Lung (tissue), 12 donors: ENCODE measurements around the gene MIEF2. TPM values are rescaled to one million over a fixed set of nuclear protein-coding genes. Genes with fewer than 3 reads are reported as not detected.
A peak's percentile ranks its signal among the peaks of the same experiment; 100 is the strongest.

Source experiments
- ATAC-seq: fragments of 200-7000 bp; cut with Tn5 transposase; one replicate; pipeline ENCODE4 v1.9.1; 2020; ENCODE audit warnings: moderate number of reproducible peaks; ENCODE audit not compliant: insufficient read depth, low FRiP score
- DNase-seq, 3 donors: peaks; one replicate each; pipeline ENCODE4 v3.0.0-alpha.2; 2013 to 2017
- H3K27ac ChIP-seq, 2 donors: one replicate each; pipeline ENCODE4 v1.5.1; 2013; ENCODE audit warnings: mild to moderate bottlenecking in 2 of 2, moderate library complexity in 2 of 2, control low read depth in 1 of 2, inconsistent platforms in 1 of 2, low read depth in 1 of 2, low read length in 1 of 2
- H3K27me3 ChIP-seq, 3 donors: one replicate each; pipeline ENCODE4 v1.5.1; 2013; ENCODE audit warnings: low read length in 2 of 3; ENCODE audit not compliant: control insufficient read depth in 3 of 3, insufficient read depth in 3 of 3
- H3K36me3 ChIP-seq, 4 donors: one replicate each; pipeline ENCODE4 v1.5.1; 2013; ENCODE audit warnings: low read length in 4 of 4, mild to moderate bottlenecking in 1 of 4, moderate library complexity in 1 of 4; ENCODE audit not compliant: control insufficient read depth in 4 of 4, insufficient read depth in 4 of 4
- H3K4me1 ChIP-seq, 5 donors: one replicate each; pipeline ENCODE4 v1.5.1; 2013; ENCODE audit warnings: low read length in 5 of 5, mild to moderate bottlenecking in 2 of 5, moderate library complexity in 1 of 5; ENCODE audit not compliant: control insufficient read depth in 5 of 5, insufficient read depth in 5 of 5
- H3K4me3 ChIP-seq: one replicate; pipeline ENCODE4 v1.5.1; 2013; ENCODE audit warnings: mild to moderate bottlenecking, control low read depth, moderate library complexity
- H3K9ac ChIP-seq, 2 donors: one replicate each; pipeline ENCODE4 v1.5.1; 2013; ENCODE audit warnings: low read length in 2 of 2, control low read depth in 1 of 2; ENCODE audit not compliant: insufficient read depth in 1 of 2
- H3K9me3 ChIP-seq, 4 donors: one replicate each; pipeline ENCODE4 v1.5.1; 2013; ENCODE audit warnings: low read length in 3 of 4, mild to moderate bottlenecking in 1 of 4, moderate library complexity in 1 of 4; ENCODE audit not compliant: control insufficient read depth in 4 of 4, insufficient read depth in 3 of 4
- CTCF ChIP-seq: IDR thresholded peaks from 2 replicates; pipeline ENCODE4 v1.5.1; 2012; ENCODE audit warnings: mild to moderate bottlenecking; ENCODE audit errors: control extremely low read depth, extremely low read depth
- WGBS, 2 donors: extraction: QIAGEN DNeasy Blood & Tissue Kit; methylation state at CpG; one replicate each; pipeline ENCODE4 v1.1.7; 2013; 5-methylcytosine and 5-hydroxymethylcytosine counted together
- polyA plus RNA-seq, 2 donors: library from polyadenylated mRNA; stranded (reverse); fragments of 200-250 nt; gene quantifications; one replicate each; pipeline ENCODE4 v1.2.1, GENCODE V29; 2013
- total RNA-seq, 2 donors: library from RNA; depleted of rRNA in 1 of 2; stranded (reverse); fragments of >200 nt in 1 of 2; gene quantifications; one replicate each; pipeline ENCODE4 v1.2.1, GENCODE V29; 2014 to 2021
- donor health status: control.
- donor health status: control.
- donor health status: Bipolar disorder and iron deficiency.
- donor health status: healthy.
- donor health status: DM: yes; HTN: yes; CAD: no.

MIEF2 gene
- total and polyA plus RNA-seq, 4 donors, result 7.3 to 24.1 (median 13.1) TPM

- Histone ChIP-seq H3K27me3 (no peaks in the 10 kb centered on the region), H3K36me3 (peaks cover 27 to 61% (median 51%) of the 10 kb centered on the region in 4 donors), H3K4me1 (peaks cover 0 to 5% (median 0%) of the 10 kb centered on the region in 5 donors), H3K4me3 (no peak overlapping the region), H3K27ac (no peak overlapping the region), H3K9me3 (no peaks in the 10 kb centered on the region), H3K9ac (no peak overlapping the region)
- DNase-seq (no peak), ATAC-seq (no peak)
- TF ChIP-seq CTCF, result no peak
- WGBS, 2 donors, result 73 to 85% methylated on average over 3 of the region's 3 CpGs
Observed at GRCh38 chr17:18278867-18279266, 18.4 kb downstream of the MIEF2 start.

GRCh38 chr17:18280249-18280648, 19.8 kb downstream of the MIEF2 start:
- no peak overlapping the region for H3K27ac ChIP-seq
- ATAC-seq, result peak; percentile 69
- WGBS, 2 donors, result 79 to 91% methylated on average over 4 of the region's 4 CpGs

GRCh38 chr17:18280766-18281371, 20.4 kb downstream of the MIEF2 start:
- peaks cover 0 to 5% (median 0%) of the 10 kb centered on the region in 5 donors for H3K4me1 ChIP-seq
- H3K27ac ChIP-seq, result no peak overlapping the region
- DNase-seq, result no peak
- 62 to 81% methylated on average over 5 of the region's 5 CpGs for WGBS, 2 donors
- ATAC-seq, result no peak
- H3K36me3 ChIP-seq, result peaks cover 22 to 65% (median 54%) of the 10 kb centered on the region in 4 donors
- no peak overlapping the region for H3K4me3 ChIP-seq
- H3K9ac ChIP-seq, result no peak overlapping the region
- no peak for TF ChIP-seq CTCF
- no peaks in the 10 kb centered on the region for H3K27me3 ChIP-seq
- no peaks in the 10 kb centered on the region for H3K9me3 ChIP-seq

More at GRCh38 chr17:18280249-18280648, 19.8 kb downstream of the MIEF2 start:
- no peak for TF ChIP-seq CTCF
- DNase-seq, result no peak
- Histone ChIP-seq H3K9ac (no peak overlapping the region), H3K4me3 (no peak overlapping the region), H3K27me3 (no peaks in the 10 kb centered on the region), H3K4me1 (peaks cover 0 to 5% (median 0%) of the 10 kb centered on the region in 5 donors), H3K9me3 (no peaks in the 10 kb centered on the region), H3K36me3 (peaks cover 22 to 61% (median 50%) of the 10 kb centered on the region in 4 donors)
